Measurements from ENCODE around the gene SLC10A7. TPM values are rescaled to one million over a fixed set of nuclear protein-coding genes. Genes with fewer than 3 reads are reported as not detected.

The SLC10A7 gene
- total RNA-seq, 1 donor = 18.2 TPM

DNA sequence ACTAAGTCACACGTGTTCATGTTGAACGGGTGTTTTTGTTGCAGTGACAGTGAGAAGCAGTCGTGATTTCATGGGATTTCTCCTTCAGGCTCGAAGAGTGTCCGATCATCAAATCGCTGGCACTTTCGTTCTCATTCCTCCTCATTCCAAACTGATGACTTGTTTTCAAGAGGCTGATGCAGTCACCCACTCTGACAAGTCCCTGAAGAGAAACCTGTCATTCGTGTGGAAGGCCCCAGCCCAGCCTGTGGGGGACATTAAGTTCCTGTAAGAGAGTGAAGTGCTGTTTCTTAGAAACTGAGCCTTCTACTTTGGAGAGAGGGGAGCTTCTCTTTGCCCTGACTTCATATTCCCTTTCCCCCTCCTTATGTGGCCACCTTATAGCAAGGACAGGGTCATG, 299.4 kb downstream of the SLC10A7 start:
- no peak overlapping the region for H3K4me3 ChIP-seq (ENCODE audit: low read depth, low read length)
- TF ChIP-seq, protein P1, sequence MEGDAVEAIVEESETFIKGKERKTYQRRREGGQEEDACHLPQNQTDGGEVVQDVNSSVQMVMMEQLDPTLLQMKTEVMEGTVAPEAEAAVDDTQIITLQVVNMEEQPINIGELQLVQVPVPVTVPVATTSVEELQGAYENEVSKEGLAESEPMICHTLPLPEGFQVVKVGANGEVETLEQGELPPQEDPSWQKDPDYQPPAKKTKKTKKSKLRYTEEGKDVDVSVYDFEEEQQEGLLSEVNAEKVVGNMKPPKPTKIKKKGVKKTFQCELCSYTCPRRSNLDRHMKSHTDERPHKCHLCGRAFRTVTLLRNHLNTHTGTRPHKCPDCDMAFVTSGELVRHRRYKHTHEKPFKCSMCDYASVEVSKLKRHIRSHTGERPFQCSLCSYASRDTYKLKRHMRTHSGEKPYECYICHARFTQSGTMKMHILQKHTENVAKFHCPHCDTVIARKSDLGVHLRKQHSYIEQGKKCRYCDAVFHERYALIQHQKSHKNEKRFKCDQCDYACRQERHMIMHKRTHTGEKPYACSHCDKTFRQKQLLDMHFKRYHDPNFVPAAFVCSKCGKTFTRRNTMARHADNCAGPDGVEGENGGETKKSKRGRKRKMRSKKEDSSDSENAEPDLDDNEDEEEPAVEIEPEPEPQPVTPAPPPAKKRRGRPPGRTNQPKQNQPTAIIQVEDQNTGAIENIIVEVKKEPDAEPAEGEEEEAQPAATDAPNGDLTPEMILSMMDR (IDR thresholded peaks at IDR 0.05; ENCODE audit: insufficient read depth, low read length) = no peak
- DNase-seq (ENCODE audit: low read depth) = peak; percentile 32

DNA sequence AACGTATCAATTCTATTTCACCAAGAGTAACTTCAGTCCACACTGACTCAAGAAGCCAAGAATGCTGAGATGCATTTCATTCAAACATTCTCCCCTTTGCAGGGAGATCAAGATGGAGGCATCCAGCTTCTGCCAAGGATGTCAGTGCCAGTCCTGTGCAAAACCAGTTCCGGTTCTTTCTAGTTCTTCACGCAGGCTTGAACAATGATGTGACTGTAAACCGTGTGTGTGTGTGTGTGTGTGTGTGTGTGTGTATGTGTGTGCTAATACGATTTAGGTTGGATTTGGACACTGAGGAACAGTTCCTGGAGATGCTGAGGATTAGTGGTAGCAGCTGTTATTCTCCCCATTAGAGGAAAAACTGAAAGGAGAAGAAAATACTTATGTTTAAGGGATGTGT, 307.5 kb downstream of the SLC10A7 start, which contains the start of gene REELD1:
TSS of gene REELD1 (plus strand) at position 301 of the 400 bp plus-strand sequence. CDS start 2,415 bp downstream, outside the sequence.
- H3K4me3 ChIP-seq (ENCODE audit: low read depth, low read length) = no peak within 1 kb of the TSS
- TF ChIP-seq, protein P1 (IDR thresholded peaks at IDR 0.05; ENCODE audit: insufficient read depth, low read length) = no peak
- DNase-seq (ENCODE audit: low read depth) = no peak

DNA sequence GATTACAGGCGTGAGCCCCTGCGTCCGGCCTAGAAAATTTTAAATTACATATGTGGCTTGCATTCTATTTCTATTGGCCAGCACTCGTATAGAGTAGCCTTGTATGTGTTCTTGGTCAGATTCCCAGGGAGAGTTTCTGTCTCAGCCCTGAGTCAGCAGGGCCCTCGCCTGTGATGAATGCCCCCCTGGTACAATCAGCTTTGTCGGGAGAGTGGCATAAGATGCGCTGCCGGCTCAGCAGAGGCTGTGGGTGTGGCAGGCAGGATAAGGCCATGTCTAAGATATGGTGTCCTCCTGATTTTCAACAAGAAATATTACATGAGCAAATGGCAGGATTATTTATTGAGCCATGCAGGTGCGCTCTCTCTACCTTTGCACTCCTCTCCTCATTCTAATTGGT, 309.0 kb downstream of the SLC10A7 start:
- TF ChIP-seq, protein P1 (IDR thresholded peaks at IDR 0.05; ENCODE audit: insufficient read depth, low read length) = no peak
- DNase-seq (ENCODE audit: low read depth) = no peak
- no peak overlapping the region for H3K4me3 ChIP-seq (ENCODE audit: low read depth, low read length)

DNA sequence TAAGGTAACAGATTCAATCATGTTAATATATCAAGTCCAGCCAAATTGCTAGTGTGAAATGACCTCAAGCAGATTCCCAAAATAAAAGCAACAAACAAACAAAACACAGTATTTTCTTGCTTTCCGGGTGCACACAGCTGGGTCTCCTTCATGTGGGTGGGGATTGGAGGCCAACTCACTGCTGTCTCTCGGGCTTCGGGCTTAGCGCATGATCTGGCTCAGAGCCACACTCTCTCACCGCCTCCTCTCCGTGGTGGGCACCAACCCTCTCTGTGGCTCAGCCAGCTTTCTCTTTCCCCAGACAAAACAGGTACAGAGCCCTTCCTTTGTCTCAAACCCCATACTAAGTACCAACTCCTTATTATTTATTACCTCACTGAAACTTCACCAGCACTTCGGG, 310.3 kb downstream of the SLC10A7 start:
- no peak for DNase-seq (ENCODE audit: low read depth)
- TF ChIP-seq, protein P1 (IDR thresholded peaks at IDR 0.05; ENCODE audit: insufficient read depth, low read length) = no peak

DNA sequence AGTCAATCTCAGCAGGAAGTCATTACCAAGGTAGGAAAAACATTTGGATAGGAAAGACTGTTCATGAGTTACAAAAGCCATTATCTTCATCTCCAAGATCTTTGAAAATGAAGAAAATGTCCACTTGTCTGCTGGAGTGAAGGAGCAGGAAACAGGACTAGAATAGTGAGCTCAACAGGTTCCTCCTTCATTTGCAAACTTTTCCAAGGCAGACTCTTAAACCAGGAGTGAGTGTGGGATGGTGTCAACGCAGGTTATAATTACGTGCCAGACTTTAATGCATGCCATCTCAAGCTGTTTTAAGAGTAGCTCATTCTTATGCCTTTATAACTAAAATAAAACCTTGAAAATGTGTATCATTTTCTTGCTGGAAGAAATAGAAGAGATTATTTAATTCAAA, 310.9 kb downstream of the SLC10A7 start:
- TF ChIP-seq, protein P1 (IDR thresholded peaks at IDR 0.05; ENCODE audit: insufficient read depth, low read length) = no peak
- no peak overlapping the region for H3K4me3 ChIP-seq (ENCODE audit: low read depth, low read length)
- DNase-seq (ENCODE audit: low read depth) = no peak

More for the DNA sequence above, 310.3 kb downstream of the SLC10A7 start:
- H3K4me3 ChIP-seq (ENCODE audit: low read depth, low read length) = no peak overlapping the region

DNA sequence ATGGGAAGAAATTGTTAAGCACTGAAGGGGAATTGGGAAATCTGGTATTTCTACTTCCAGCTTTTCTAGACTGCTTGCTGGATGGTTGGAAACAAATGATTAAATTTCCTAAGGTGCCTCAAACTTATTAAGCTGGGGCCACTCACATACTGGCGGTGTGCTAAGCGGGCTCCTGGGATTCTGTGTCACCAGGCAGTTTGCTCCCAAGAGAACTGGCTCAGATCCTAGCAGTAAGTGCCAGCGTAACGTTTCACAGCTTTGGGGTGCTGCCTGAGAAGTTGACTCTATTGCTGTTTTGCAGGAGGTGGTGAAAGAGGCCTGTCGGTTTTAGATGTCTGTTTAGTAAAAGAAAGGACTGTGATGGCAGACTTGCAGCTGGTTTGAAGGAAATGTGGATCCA, 314.3 kb downstream of the SLC10A7 start:
- TF ChIP-seq, protein P1 (IDR thresholded peaks at IDR 0.05; ENCODE audit: insufficient read depth, low read length) = no peak

More for the DNA sequence above, 314.3 kb downstream of the SLC10A7 start:
- no peak overlapping the region for H3K4me3 ChIP-seq (ENCODE audit: low read depth, low read length)
- DNase-seq (ENCODE audit: low read depth) = no peak

Small RNAs within 50 kb of the gene (small RNA-seq; reads per million reads assigned to genes)
- gene MIR7849 = not detected

Other genes starting within 250 kb of the SLC10A7 start
- not detected in 2 replicates for gene POU4F2, start 117.0 kb upstream of the SLC10A7 start, total RNA-seq (ENCODE audit: low replicate concordance)